HG02798 (cell line): Measurements from ENCODE around the gene KIF2C.
A peak's percentile ranks its signal among the peaks of the same experiment; 100 is the strongest.
"Not testable (repeated sequence)": the region's sequence is repeated elsewhere in the genome, so short reads cannot be mapped to it uniquely, and the experiment has no call there.

Experiments used
- ATAC-seq: cut with Tn5 transposase; IDR thresholded peaks from one replicate; pipeline ENCODE4 v1.9.1; 2021; ENCODE audit warnings: mild to moderate bottlenecking; ENCODE audit not compliant: unreplicated experiment, poor library complexity

The KIF2C gene

DNA sequence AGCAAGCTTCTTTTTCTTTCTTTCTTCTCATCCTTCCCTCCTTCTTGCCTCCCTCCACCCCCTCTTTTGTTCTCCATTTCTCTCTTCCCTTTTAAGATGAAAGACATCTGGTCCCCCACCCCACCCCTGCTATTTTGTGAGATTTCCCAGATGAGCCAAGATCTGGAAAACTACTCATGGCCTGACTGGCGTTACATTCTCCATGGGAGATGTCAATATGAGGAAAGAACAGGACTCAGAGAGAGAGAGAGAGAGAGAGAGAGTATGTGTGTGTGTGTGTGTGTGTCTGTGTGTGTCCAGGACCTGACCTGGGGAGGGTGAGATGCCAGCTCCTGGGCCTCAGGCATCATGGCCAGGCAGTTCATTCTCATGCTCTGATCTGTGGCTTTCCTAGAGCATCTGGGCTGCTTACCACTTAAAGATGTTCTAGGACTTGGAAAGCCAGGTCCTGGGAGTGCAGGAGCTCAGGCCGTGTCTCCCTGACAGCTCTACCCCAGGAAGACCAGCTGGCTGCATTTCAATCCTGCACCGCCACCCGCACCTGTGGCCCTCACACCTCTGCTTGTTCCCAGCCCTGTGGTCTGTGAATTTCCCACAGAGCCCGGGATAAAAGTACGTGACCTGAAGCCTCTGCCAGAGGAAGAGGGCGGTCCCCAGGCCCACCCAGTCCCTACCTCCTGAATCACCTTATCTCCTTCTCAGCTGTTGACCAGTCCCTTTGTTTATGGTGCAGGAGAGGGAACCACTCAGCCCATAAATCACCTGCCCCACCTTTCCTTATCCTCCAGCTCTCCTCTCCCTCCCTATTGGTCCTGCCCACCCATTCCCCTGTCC, 51.5 kb downstream of the KIF2C start:
- no peak for ATAC-seq

DNA sequence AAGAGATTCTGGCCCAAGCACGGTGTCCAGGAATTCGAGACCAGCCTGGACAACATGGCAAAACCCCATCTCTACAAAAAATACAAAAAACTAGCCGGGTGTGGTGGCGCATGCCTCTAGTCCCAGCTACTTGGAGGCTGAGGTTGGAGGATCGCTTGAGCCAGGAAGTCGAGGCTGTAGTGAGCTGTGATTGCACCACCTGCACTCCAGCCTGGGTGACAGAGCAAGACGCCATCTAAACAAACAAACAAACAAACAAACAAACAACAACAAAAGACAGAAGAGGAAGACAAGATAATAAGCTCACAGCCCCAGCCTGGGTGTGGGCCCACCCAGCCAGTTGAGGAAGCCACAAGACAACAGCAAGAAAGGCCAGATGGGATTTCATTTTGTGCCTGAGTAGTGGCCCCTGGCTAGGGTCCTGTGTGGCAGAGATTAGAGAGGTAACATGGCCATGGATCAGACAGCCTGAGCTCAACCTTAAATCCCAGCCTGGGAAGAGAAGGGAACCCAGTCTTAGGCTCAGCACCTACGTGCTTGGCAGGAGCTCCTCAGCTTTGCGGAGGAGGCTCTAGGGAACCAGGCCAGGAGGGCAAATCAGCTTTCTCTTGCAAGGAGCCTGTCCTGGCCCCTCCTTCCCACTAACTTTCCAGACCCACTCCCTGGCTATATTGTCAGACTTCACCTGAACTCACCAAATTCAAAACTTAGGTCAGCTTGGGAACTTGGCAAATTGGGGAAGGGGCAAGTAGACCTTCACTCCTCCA, 53.3 kb downstream of the KIF2C start:
- no peak for ATAC-seq

DNA sequence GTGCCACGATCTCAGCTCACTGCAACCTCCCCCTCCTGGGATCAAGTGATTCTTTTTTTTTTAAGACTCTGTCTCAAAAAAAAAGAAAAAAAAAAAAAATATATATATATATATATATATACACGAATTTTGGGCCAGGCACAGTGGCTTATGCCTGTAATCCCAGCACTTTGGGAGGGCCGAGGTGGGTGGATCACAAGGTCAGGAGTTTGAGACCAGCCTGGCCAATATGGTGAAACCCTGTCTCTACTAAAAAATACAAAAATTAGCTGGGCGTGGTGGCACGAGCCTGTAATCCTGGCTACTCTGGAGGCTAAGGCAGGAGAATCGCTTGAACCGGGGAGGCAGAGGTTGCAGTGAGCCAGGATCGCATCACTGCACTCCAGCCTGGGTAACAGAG, 58.2 kb downstream of the KIF2C start:
- not testable (repeated sequence) for ATAC-seq

DNA sequence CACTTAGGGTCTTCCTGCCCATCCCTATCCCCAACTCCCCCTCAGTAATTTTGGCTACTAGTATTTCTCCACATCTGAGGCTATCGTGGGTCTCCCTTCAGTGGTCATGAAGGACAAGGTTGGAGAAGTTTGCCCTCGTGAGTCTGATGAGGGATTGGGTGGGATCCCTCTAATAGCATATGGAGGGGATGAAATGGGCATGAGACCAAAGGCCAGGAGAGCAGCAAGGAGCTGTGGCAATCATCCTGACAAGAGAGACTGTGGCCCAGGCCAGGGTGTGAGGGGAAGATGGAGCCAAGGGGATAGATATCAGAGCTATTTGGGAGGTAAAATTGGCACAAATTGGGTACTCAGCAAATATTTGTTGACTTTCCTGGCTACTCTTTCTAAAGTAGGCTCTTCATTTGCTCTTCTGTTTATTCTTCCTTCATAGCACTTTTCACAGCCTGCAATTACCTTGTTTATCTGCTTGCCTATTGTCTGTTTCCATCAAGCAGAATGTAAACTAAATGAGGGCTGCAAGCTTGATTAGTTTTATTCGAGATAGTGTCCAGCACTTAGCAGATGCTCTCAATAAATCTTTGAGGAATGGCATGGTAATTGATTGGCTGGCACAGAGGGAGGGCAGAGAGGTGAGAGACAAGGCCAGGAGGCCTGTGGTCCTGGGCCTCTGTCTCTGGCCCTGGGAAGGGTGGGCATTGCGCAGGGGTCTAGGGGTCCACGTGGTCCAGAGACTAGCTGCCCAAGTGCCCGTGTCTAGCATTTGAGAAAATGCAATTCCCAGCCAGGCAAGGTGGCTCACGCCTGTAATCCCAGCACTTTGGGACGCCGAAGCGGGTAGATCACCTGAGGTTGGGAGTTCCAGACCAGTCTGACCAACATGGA, 59.1 kb downstream of the KIF2C start:
- no peak for ATAC-seq

DNA sequence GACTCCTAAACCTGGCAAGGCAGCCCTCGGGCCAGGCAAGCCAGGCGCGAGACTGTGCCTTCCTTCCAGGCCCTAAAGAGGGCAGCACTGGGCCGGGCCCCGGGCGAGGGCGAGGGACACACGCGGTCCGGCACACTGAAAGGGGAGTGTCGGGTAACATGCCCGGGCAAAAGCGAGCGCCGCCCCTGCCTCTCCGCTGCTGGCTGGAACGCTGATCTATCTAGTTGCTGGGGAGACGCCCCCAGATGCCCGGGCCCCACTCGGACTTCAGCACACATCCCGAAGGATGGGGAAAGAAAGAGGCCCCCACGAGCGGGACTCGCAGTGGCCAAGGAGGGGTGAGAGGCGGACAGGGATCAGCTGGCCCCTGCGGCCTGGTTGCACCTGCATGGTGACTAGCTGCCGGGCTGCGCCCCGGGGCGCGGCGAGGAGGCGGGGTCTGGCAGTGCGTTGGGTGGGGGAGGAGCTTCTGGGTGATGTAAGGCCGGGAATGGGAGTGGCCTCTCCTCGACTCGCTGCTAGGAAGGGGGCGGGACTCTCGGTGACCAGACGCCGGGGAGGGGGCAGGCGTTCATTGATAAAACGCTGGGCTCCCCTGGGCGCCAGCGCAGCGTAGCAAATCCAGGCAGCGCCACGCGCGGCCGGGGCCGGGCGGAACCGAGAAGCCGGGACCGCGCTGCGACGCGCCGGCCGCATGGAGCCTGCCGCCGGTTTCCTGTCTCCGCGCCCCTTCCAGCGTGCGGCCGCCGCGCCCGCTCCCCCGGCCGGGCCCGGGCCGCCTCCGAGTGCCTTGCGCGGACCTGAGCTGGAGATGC, 60.3 kb downstream of the KIF2C start, which contains the start of gene PLK3:
Gene PLK3 (plus strand): TSS at position 608 of the 815 bp plus-strand sequence. CDS start 87 bp downstream, at position 695.
- ATAC-seq: peak; percentile 88

DNA sequence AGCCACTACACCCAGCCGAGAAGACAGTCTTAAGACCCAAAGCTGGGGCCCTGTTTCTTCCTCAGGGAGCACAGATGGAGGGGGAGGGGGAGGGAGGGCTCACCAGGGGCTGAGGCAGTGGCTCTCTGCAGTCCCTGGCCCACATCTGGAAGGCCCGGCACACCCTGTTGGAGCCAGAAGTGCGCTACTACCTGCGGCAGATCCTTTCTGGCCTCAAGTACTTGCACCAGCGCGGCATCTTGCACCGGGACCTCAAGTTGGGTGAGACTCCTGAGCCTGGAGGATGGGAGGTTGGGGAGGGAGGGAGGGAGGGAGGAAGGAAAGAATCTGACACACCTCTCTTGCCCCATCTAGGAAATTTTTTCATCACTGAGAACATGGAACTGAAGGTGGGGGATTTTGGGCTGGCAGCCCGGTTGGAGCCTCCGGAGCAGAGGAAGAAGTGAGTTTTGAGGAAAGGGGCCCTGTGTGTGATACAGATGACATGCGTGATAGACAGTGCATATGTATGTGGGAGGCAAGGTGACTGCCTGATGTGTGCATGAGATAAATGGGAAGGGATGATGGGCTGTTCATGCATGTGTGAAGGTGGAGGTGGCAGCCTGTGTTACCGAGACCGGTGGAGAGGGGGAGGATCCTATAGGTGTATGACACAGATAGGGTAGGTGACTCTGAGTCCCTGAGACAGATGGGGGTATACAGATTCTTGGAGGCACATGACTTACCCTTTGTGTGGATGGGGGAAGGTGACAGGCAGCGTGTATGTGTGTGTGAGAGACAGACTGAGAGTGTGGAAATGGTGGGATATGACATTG, 62.1 kb downstream of the KIF2C start:
- no peak for ATAC-seq

DNA sequence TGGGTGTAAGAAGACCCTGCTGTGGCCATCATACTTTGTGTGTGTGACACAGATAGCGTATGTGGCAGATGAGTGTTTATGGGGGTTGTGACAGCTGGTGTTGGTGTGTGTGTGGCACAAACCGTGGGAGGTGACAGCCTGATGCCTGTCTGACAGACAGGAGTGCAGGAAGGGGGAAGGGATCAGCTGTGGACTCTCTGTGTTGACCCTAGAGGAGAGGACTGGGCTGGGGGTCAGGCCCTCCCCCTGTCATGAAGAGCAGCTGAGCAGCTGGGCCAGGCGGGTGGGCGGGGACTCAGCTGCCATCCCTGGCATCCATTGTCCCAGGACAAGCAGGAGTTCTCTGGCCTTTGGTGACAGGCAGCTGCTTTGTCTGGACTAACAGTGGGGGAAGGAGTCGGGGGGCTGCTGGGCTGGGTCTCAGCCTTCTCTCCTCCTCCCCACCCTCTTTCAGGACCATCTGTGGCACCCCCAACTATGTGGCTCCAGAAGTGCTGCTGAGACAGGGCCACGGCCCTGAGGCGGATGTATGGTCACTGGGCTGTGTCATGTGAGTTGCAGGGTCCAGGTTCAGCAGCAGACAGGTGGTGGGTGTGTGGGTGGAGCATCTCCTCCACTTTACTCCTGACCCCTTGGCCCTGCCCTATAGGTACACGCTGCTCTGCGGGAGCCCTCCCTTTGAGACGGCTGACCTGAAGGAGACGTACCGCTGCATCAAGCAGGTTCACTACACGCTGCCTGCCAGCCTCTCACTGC, 62.8 kb downstream of the KIF2C start:
- ATAC-seq: no peak

DNA sequence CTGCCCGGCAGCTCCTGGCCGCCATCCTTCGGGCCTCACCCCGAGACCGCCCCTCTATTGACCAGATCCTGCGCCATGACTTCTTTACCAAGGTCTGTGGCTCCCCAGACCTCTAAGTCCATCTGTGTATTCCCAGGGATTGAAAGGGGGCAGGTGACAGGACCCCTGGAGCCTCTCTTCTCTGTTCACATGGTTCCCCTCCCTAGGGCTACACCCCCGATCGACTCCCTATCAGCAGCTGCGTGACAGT, 63.4 kb downstream of the KIF2C start:
- no peak for ATAC-seq

DNA sequence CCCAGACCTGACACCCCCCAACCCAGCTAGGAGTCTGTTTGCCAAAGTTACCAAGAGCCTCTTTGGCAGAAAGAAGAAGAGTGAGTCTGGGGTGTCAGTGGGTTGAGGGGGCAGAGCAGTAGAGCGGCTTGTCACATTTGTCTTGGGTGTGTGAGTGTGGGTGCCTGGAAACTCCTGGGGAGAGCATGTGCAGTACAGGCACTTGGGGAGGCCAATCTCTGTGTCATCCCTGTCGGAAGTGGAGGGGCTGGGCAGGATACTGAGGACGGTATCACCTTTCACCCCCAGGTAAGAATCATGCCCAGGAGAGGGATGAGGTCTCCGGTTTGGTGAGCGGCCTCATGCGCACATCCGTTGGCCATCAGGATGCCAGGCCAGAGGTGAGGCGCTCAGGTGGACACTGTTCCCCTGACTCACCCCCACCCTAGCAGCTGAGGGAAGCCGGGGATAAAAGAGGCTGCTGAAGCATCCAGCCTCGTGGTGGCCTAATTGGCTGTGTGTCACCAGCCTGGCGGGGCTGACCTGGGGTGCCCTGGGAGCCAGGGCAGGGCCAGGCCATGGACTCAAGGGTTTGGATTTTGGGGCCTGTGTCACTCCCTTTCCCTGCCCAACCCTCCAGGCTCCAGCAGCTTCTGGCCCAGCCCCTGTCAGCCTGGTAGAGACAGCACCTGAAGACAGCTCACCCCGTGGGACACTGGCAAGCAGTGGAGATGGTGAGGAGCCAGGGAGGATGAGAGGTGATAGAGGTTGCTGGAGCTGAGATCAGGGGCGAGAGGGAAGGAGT, 63.9 kb downstream of the KIF2C start:
- no peak for ATAC-seq

DNA sequence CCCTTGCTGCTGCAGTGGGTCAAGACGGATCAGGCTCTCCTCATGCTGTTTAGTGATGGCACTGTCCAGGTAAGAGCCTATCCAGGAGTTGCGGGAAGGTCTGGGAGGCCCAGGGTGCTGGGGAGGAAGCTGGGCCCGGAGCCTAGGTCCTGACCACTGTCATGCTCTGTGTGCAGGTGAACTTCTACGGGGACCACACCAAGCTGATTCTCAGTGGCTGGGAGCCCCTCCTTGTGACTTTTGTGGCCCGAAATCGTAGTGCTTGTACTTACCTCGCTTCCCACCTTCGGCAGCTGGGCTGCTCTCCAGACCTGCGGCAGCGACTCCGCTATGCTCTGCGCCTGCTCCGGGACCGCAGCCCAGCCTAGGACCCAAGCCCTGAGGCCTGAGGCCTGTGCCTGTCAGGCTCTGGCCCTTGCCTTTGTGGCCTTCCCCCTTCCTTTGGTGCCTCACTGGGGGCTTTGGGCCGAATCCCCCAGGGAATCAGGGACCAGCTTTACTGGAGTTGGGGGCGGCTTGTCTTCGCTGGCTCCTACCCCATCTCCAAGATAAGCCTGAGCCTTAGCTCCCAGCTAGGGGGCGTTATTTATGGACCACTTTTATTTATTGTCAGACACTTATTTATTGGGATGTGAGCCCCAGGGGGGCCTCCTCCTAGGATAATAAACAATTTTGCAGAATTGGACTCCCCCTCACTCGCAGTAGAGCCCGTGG, 65.8 kb downstream of the KIF2C start:
- ATAC-seq: no peak

DNA sequence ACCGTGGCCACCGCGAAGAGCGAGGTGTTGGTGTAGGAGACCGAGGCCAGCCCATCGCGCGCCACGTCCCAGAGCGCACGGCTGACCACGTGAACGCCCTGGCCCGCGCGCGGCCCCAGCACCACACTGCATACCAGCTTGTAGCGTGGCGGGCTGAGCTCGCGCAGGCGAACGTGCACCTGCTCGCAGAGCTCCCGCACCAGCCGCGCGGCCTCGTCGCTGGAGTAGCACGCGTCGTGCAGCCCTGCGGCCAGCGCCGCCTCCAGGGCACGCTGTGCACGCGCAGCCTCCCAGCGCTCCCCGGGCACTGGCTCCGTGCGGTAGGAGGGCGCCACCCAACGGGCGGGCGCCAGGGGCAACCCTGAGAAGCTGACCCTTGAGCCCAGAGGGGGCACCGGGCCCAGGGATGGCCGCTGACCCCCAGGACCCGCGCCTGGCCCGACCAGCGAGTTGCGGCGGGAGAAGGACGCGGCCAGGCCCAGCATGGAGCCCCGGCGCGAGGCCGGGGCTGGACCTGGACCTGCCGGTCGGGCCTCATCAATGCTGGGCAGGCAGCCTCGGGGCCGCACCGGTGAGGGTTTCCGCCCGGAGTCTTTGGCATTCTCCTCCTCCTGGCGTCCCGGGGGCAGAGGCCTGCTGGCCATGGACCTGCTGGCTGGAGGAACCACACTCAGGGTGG, 66.5 kb downstream of the KIF2C start:
- no peak for ATAC-seq

DNA sequence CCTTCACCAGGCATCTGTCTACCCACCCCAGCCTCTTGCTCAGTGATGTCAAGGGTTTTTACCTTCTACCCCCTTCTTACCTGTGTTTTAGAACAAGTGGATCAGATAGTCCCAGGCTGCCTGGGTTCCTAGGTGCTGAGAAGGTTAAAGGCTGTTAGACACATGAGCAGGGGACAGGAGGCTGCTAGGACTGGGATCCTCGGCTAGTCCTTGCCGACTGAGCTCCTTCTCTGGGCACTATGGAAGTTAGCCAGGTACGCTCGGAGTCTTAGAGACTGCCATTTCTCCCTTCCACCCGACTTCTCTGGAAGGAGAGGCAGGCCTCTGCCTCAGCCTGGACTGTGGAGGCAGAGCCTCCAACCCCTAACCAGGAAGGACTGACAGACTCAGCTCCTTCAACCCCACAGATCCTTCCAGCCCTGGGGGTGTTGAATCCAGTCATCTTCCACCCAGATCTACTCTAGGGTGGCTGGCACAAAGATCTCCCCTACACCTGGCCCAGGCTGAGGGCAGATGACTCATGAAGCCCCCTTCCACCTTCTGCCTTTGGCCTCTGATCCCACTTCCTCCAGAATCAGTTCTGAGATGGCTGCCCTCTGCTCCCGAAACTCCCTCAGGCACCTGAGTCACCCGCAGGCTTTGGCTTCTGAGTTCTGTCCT, 67.2 kb downstream of the KIF2C start, which contains the start of gene DYNLT4:
Gene DYNLT4 (minus strand): TSS at position 648 of the 660 bp plus-strand sequence. CDS start 683 bp downstream, outside the sequence.
- ATAC-seq: no peak

DNA sequence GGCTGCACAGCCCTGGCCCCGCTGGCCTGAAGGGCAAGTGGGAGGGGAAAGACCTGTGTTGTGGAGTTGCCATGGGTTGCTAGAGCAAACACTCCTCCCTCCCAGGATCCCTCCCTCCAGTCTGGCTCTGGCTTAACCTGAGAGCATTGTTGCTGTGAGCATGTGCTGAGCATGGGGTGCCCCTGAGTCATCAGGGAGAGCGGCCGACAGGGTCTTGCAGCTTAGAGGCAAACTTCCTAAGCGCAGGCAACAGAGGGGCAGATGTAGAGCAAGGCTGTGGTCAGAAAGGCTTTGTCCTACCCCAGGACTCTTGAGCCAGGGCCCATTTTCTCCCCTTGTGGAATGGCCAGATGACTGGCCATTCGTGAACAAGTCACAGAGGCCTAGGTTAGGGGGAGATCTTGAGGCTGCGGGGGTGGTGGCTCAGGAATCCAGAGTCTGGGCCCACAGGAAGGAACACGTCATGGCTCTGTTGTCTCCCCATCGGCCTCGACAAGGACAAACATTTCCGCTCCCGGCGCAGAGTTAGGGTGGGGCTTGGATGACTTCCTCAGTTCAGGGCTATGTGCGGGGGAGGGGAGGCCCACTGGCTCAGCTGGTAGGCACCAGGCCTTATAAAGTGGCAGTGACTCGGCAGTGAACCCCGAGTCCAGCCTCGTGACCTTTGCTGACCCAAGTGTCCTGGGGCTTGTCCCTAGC, 67.9 kb downstream of the KIF2C start:
- peak; percentile 34 for ATAC-seq

DNA sequence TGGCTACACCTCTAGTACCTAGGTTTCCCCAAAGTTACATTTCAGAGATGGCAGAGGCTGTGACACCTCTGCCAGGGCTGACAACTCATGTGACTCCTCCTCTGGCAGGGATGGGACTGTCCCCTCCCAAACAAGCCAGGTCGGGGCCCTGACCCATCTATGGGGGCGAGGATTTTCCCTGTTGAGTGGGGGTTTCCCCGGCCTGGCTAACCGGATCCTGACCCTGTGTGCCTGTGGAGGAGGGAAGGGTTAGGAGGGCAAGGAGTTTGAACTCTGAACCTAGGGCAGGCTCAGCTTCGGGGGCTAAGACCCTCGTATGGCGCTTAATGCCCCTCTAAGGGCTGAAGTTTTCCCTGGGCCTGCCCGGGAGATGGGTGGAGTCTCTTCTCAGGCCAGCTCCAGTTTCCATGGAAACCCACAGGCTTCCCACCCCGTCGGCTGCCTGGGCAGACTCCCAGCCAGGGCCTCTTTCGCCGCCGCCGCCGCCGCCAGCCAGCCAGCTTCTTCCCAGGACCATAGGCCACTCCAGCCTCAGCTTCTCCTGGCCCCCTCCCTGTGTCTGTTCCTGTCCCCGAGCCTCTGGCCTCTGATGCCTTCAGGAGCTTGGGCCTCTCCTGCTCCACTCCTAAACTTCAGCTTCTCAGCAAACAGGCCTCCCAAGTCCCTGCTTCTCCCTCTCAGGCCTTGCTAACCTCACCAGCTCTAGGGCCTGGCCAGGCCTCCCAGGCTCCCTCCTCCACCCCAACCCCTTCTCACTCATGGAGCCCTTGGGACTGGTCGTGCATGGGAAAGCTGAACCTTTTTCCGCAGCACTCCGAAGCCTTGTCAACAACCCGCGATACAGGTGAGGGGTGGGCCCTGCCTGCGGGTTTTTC, 68.7 kb downstream of the KIF2C start, which contains the start of gene BTBD19:
Gene BTBD19 (plus strand): TSS at position 461 of the 875 bp plus-strand sequence. CDS start 298 bp downstream, at position 759.
- peak; percentile 32 for ATAC-seq
